Measurements from ENCODE around the gene ERI3.

ERI3 gene

DNA sequence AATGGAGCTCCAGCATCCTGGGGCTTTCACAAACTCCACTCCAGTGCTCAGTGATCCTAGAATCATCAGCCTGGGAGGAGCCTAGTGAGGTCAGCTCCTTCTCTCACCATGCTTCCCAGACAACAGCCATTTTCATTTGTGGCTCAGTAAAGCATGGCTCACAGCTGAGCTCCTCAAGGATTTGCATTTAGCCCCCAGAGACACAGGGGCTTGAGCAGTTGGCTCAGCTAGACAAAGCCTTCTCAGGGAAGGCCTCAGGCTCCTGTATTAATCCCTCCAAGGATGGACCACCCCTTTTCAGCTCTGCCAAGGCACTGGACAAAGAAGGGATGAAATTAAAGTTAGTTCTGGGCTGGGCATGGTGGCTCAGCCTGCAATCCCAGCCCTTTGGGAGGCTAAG, 39.5 kb downstream of the ERI3 start:
- no peak for DNase-seq

DNA sequence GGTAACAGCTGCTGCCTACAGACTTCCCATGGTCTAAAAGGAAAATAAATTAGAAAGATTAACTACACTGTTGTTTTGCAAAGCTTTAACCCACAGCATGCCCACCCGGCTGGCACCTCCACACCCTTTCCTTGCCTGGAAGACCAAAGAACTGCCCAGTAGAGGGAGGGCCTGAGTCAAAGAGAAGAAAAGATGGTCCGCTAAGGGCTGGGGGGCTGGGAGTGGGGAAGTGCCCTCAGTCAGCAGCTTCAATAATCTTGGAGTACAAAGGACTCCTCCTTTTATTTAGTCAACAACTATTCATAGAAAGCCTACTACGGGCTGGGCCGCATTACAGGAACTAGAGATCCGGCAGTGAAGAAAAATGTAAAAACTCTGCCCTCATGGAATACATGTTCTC, 40.6 kb downstream of the ERI3 start:
- no peak for DNase-seq

DNA sequence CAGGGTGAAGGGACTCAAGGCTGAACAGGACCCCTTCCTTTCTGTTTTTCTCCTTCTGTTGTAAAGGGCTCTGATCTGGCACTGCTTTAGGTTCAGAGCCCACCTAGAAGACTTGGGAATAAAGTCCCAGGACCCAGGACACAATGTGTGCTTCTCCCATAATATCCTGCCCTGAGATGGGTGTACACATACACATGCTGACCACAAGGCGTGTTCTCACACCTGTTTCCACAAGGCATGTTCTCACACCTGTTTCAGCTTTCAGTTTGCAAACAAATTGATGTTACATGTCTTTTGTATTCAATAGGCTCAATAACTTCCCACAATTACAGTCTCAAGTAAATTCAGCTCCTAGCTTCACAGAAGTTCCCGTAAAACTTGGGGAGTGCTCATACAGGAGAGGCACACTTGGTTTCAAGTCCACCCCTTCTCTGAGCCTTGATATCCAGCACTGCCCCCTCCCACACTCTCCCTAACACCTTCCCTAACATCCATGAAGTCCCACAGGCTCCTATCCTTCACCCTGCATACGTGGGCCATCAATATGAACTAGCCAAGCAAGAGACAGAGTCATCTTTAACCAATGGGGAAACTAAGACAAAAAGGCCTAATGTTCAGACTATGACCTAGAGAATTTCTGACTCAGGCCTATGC, 41.7 kb downstream of the ERI3 start:
- DNase-seq, result no peak

GRCh38 chr1:44312399-44313196, 42.5 kb downstream of the ERI3 start:
- no peak for DNase-seq

DNA sequence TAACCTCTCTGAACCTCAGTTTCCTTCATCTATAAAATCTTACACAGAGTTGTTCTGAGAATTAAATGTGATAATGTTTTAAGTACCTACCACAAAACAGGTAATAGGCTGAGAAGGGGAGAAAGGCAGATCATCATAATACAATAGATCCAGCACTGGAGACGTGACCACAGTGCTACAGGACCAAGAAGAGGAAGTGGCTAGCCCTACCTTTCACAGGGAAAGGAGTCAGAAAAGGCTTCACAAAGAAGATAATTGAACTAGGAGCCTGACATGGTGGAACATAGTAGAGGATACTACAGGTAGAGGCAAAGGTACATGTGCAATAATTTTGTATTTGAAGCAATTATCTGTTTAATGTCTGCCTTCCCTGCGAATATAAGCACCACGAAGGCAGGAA, 45.1 kb downstream of the ERI3 start:
- no peak for DNase-seq

DNA sequence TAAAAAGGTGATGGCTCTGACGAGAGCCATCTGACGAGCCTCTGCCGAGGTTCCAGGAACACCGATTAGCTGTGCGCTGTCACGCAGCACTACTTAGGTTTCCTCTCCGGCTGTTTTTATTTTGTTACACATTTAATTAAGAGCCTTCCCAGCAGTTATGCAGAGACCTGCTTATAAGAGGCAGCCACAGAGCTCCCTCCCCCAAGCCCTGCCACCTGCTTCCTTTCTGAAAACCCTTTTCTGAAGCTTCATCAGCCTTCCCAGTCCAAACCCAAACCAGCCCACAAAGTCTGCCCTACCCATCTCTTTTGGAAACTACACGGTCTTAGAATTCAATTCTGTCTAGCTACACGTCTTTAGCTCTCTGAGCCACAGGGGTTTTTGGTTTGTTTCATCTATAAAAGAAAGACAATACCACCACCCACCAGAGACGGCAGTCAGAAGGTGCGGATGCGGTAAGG, 49.1 kb downstream of the ERI3 start:
- DNase-seq, result peak; percentile 27

- no peak for DNase-seq
These were observed 51.5 kb downstream of the ERI3 start for GRCh38 chr1:44303532-44303931.

GRCh38 chr1:44302541-44302940, 52.5 kb downstream of the ERI3 start:
- DNase-seq, result no peak

DNA sequence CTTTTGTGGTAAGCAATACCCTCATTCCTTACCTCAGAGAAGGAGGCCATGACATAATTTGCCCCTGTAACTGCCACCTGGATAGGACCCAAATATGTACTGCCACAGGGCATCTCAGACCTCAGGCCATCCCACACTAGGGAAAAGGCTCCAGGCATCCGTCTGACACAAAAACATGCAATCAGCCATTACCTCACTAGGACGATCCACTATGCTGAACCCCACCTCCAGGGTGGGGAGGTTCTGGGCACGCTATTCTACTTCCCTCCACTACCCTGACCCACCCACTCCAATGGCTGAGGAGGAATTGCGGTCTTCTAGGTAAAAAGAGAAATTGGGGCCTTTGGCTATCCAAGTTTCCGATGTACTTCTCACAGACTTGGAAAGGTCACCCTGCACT, 53.6 kb downstream of the ERI3 start:
- DNase-seq, result no peak

GRCh38 chr1:44300852-44301251, 54.2 kb downstream of the ERI3 start:
- no peak for DNase-seq

- no peak for DNase-seq
These were observed 57.2 kb downstream of the ERI3 start for GRCh38 chr1:44297695-44298400.

DNA sequence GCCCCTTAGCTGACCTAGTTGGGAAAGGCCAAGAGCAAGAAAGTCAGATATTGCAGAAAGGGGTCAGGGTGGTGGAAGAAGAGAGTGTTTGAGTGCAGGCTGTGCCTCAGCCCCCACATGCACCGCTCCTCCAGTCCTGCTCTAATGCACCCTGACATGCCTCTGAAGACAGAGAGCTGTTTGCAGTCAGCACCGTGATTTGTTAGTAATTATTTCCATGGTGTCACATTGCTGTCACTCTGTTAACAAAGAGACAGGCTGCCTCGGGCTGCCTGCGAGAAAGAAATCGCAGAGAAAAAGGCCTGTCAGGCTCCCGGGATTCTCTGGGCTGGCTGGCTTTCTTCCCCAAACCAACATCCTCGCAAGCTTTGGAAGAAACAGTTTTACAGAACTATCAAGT, 58.3 kb downstream of the ERI3 start:
- no peak for DNase-seq

DNA sequence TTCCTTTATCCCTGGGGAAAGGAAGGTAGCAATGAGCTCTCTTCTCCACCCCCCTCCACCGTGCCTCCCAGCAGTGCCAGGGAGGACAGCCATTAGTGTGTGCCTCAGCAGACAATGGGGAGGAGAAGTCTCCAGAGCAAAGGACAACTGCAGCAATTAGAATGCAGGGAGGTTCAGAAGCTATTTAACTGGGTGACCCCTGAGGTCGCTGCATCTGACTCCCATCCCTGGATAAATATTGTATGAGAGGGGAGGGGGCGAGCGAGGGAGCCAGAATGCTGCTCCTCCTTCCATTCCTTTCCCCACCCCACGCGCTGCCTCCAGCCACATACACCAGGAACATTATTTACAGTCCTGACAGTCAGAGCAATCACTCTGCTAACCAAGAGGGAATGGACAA, 59.0 kb downstream of the ERI3 start:
- no peak for DNase-seq

GRCh38 chr1:44294588-44295007, 60.5 kb downstream of the ERI3 start:
- DNase-seq, result no peak

GRCh38 chr1:44293761-44294315, 61.2 kb downstream of the ERI3 start:
- DNase-seq, result no peak

- DNase-seq, result no peak
These were observed 62.4 kb downstream of the ERI3 start for GRCh38 chr1:44292651-44293050.

DNA sequence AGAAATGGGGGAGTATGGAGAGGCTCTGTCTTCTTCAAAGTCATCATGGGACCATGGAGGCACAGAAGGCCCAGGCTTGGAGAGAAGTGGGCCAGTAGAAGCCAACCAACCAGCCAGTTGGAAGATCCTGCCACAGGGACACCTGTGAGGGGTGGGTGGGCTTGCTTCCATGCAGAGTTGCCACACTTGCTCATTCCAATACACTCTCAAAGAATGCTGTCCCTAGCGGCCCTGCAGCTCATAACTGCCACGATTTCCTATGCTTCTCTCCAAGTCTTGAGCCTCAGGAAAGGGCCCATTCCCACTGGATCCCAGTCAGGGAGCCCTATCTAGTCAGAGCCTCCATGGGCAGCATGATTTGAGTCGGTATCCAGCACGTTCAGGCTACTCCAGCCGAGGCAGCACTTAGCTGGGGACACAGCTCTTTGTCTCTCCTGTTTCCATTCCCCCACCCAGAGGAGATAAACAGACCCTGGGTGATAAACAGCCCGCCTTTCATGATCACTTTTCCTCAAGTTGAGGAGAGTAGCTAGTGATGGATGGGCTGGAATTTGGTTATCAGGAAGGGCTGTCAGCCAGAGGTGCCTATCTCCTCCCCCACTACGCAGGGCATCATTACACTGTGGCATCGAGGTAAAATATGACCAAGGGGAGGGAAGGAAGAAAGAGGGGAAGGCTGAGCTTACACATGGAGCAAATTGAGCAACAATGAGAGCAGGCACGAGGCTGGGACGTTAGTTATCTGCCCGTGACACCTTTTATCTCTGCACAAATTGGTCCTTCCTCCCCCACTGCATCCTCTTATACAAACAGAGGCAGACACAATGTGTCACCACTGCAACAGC, 64.6 kb downstream of the ERI3 start:
- no peak for DNase-seq

GRCh38 chr1:44289530-44289929, 65.5 kb downstream of the ERI3 start:
- no peak for DNase-seq

GRCh38 chr1:44288883-44289282, 66.2 kb downstream of the ERI3 start:
- no peak for DNase-seq

- DNase-seq, result no peak
These were observed 70.9 kb downstream of the ERI3 start for GRCh38 chr1:44284184-44284583.

DNA sequence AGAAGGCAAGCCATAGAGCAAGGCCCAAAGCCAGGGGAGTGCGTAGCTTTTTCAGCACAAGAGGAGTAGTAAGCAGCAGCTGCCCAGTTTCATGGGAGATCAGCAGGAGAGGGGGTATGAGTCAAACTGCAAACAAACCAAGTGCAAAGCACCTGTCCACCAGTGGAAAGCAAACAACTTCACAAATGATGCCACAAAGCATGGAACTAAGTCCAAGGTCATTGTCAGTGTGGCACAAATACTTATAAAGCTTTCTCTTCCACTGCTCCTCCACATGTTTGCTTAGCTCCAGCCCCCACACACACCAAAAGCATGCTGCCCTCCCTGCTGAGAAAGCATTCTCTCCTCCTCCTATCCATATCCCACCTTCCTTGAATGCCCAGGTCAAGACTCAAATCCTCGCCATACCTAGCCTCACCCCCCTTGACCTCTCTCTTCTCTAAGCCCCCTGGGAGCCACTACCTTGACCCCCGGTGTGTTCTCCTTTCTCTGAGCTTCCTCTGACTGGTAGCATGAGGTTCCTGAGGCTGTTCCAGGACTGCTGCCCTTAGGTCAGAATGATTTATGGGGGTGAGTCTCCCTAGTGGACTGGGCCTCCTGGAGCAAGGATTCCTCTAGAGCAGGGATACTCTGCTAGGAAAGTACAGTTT, 71.4 kb downstream of the ERI3 start:
- no peak for DNase-seq
